ENCODE data around the gene LPCAT2. TPM values are rescaled to one million over a fixed set of nuclear protein-coding genes. Genes with fewer than 3 reads are reported as not detected.

The LPCAT2 gene
- polyA plus RNA-seq, 1 donor from 2014 or later: 0.59 TPM

DNA sequence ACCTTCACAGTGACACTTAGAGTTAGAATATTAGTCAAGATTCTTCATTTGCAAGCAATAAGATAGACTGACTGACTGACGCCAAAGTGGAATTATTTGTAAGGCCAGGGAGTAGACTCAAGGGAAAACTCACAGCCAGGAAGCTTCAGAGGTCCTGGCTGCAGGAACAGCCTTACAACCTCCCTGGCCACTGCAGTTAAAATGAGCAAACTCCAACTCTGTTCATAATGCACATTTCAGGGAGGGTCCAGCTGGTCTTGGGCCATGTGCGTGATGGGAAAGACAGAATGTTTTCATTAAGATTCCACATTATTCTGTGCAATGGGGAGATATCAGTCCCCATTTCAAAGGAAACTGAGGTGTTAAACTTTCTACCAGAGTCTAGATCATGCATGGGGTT is 67.5 kb downstream of the LPCAT2 start:
- H3K4me2 ChIP-seq (ENCODE audit: low read length): no peak overlapping the region
- H4K20me1 ChIP-seq (ENCODE audit: insufficient read depth): no peaks in the 10 kb centered on the region
- no peaks in the 10 kb centered on the region for H3K9me2 ChIP-seq (ENCODE audit: insufficient read depth, low read length)
- no peaks in the 10 kb centered on the region for H3F3A ChIP-seq (ENCODE audit: insufficient read depth, low read length, poor library complexity, severe bottlenecking)
- TF ChIP-seq RAD21 (conservative IDR thresholded peaks at IDR 0.05): no peak
- no peak for TF ChIP-seq MXI1 (conservative IDR thresholded peaks at IDR 0.05; ENCODE audit: poor library complexity, severe bottlenecking)
- TF ChIP-seq, protein P1, sequence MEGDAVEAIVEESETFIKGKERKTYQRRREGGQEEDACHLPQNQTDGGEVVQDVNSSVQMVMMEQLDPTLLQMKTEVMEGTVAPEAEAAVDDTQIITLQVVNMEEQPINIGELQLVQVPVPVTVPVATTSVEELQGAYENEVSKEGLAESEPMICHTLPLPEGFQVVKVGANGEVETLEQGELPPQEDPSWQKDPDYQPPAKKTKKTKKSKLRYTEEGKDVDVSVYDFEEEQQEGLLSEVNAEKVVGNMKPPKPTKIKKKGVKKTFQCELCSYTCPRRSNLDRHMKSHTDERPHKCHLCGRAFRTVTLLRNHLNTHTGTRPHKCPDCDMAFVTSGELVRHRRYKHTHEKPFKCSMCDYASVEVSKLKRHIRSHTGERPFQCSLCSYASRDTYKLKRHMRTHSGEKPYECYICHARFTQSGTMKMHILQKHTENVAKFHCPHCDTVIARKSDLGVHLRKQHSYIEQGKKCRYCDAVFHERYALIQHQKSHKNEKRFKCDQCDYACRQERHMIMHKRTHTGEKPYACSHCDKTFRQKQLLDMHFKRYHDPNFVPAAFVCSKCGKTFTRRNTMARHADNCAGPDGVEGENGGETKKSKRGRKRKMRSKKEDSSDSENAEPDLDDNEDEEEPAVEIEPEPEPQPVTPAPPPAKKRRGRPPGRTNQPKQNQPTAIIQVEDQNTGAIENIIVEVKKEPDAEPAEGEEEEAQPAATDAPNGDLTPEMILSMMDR (IDR thresholded peaks at IDR 0.05; ENCODE audit: poor library complexity, severe bottlenecking): no peak
- TF ChIP-seq SMC3 (conservative IDR thresholded peaks at IDR 0.05; ENCODE audit: poor library complexity): no peak
- no peak for TF ChIP-seq TAF1 (IDR thresholded peaks at IDR 0.05; ENCODE audit: low read depth)
- TF ChIP-seq POLR2AphosphoS5 (IDR thresholded peaks at IDR 0.05): no peak
- no peak for TF ChIP-seq EP300 (conservative IDR thresholded peaks at IDR 0.05; ENCODE audit: poor library complexity, severe bottlenecking)
- no peak for TF ChIP-seq REST (IDR thresholded peaks at IDR 0.05; ENCODE audit: borderline replicate concordance)
- no peak for TF ChIP-seq EZH2 (IDR thresholded peaks at IDR 0.05; ENCODE audit: borderline replicate concordance, insufficient read depth, low read length, poor library complexity, severe bottlenecking)
- H3K9me3 ChIP-seq (ENCODE audit: low read length): no peaks in the 10 kb centered on the region
- no peaks in the 10 kb centered on the region for H3K36me3 ChIP-seq (ENCODE audit: insufficient read depth, low read length)
- H3K27ac ChIP-seq (ENCODE audit: low read length): no peak overlapping the region
- H2AFZ ChIP-seq (ENCODE audit: low read depth, low read length): no peak overlapping the region
- no peaks in the 10 kb centered on the region for H3K27me3 ChIP-seq (ENCODE audit: insufficient read depth, low read depth, low read length)
- H3K9ac ChIP-seq (ENCODE audit: low read length): no peak overlapping the region
- H3K79me2 ChIP-seq (replicated peaks; ENCODE audit: insufficient read depth, low read length): no peaks in the 10 kb centered on the region
- H3K4me3 ChIP-seq (ENCODE audit: low read length): no peak overlapping the region

- TF ChIP-seq, protein P1 (IDR thresholded peaks at IDR 0.05; ENCODE audit: poor library complexity, severe bottlenecking): no peak
- TF ChIP-seq REST (IDR thresholded peaks at IDR 0.05; ENCODE audit: borderline replicate concordance): no peak
- TF ChIP-seq EZH2 (IDR thresholded peaks at IDR 0.05; ENCODE audit: borderline replicate concordance, insufficient read depth, low read length, poor library complexity, severe bottlenecking): no peak
- no peak for TF ChIP-seq EP300 (conservative IDR thresholded peaks at IDR 0.05; ENCODE audit: poor library complexity, severe bottlenecking)
- no peak for TF ChIP-seq RAD21 (conservative IDR thresholded peaks at IDR 0.05)
- no peak for TF ChIP-seq SMC3 (conservative IDR thresholded peaks at IDR 0.05; ENCODE audit: poor library complexity)
- Histone ChIP-seq H3K27ac (ENCODE audit: low read length) (no peak overlapping the region), H3K4me2 (ENCODE audit: low read length) (no peak overlapping the region), H3K9me2 (ENCODE audit: insufficient read depth, low read length) (no peaks in the 10 kb centered on the region), H4K20me1 (ENCODE audit: insufficient read depth) (no peaks in the 10 kb centered on the region), H3K9me3 (ENCODE audit: low read length) (no peaks in the 10 kb centered on the region), H3K4me3 (ENCODE audit: low read length) (no peak overlapping the region), H3K36me3 (ENCODE audit: insufficient read depth, low read length) (no peaks in the 10 kb centered on the region), H2AFZ (ENCODE audit: low read depth, low read length) (no peak overlapping the region), H3F3A (ENCODE audit: insufficient read depth, low read length, poor library complexity, severe bottlenecking) (no peaks in the 10 kb centered on the region), H3K79me2 (replicated peaks; ENCODE audit: insufficient read depth, low read length) (no peaks in the 10 kb centered on the region), H3K9ac (ENCODE audit: low read length) (no peak overlapping the region), H3K27me3 (ENCODE audit: insufficient read depth, low read depth, low read length) (no peaks in the 10 kb centered on the region)
These were observed 69.0 kb downstream of the LPCAT2 start for GRCh38 chr16:55577887-55578286.

Measured in neural cell (in vitro differentiated cells).